Measurements from ENCODE around the gene AOAH.

DNA sequence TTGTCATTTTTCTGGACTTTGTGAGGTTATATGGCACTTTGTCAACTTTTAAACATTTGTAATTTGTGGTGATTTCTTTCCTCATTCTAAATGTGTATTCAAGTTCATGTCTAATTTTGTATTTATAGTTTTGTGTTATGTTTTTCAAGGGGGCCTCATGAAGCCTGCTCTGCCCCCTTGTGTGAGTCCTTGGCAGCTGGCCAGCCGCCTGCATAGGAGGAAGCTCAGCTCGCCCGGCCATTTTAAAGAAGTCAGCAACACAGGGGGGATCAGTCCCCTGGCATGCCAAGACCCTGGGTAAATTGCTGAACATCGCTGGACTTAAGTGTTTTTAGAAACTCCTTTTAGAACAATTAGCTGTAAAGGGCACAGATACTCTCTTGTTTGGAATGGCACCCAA lies 211.7 kb downstream of the AOAH start:
- TF ChIP-seq, protein P1, sequence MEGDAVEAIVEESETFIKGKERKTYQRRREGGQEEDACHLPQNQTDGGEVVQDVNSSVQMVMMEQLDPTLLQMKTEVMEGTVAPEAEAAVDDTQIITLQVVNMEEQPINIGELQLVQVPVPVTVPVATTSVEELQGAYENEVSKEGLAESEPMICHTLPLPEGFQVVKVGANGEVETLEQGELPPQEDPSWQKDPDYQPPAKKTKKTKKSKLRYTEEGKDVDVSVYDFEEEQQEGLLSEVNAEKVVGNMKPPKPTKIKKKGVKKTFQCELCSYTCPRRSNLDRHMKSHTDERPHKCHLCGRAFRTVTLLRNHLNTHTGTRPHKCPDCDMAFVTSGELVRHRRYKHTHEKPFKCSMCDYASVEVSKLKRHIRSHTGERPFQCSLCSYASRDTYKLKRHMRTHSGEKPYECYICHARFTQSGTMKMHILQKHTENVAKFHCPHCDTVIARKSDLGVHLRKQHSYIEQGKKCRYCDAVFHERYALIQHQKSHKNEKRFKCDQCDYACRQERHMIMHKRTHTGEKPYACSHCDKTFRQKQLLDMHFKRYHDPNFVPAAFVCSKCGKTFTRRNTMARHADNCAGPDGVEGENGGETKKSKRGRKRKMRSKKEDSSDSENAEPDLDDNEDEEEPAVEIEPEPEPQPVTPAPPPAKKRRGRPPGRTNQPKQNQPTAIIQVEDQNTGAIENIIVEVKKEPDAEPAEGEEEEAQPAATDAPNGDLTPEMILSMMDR (IDR thresholded peaks at IDR 0.05): no peak
- no peak for TF ChIP-seq POLR2A (IDR thresholded peaks at IDR 0.05)

Data from adrenal gland (tissue), 5 donors.